H1 (cell line): Measurements from ENCODE around the gene DNAH1. TPM values are rescaled to one million over a fixed set of nuclear protein-coding genes. Genes with fewer than 3 reads are reported as not detected.
A peak's percentile ranks its signal among the peaks of the same experiment; 100 is the strongest.

ENCODE experiments used
- CBX5 ChIP-seq: fragments of 300-800, 300-1000 bp; sonication (generic); IDR thresholded peaks from 2 replicates; pipeline ENCODE4 v1.7.1; 2016; ENCODE audit warnings: antibody characterized with exemption, low read length, low read depth
- CEBPB ChIP-seq: IDR thresholded peaks from 2 replicates; pipeline ENCODE4 v1.6.1; 2012; ENCODE audit warnings: low read depth, low read length
- CHD1 ChIP-seq: IDR thresholded peaks from 2 replicates; pipeline ENCODE4 v1.6.1; 2012; ENCODE audit warnings: low read depth, low read length, improper control_type of control experiment
- CHD7 ChIP-seq: fragments of 300-600 bp; sonication (generic); IDR thresholded peaks from 2 replicates; pipeline ENCODE4 v1.7.1; 2012; ENCODE audit warnings: low read length, moderate library complexity, mild to moderate bottlenecking, inconsistent platforms; ENCODE audit not compliant: insufficient replicate concordance
- CREB1 ChIP-seq: IDR thresholded peaks from 2 replicates; pipeline ENCODE4 v1.6.1; 2012; ENCODE audit warnings: inconsistent platforms
- FOSL1 ChIP-seq: IDR thresholded peaks from 2 replicates; pipeline ENCODE4 v1.6.1; 2011; ENCODE audit warnings: mild to moderate bottlenecking, low read depth, low read length, moderate library complexity; ENCODE audit not compliant: insufficient read depth
- KDM1A ChIP-seq: fragments of 200-600, 300-600 bp; sonication (generic); IDR thresholded peaks from 2 replicates; pipeline ENCODE4 v1.7.1; 2016; ENCODE audit warnings: mild to moderate bottlenecking, low read length, borderline replicate concordance
- RAD21 ChIP-seq, 2 experiments: IDR thresholded peaks in 1 of 2; conservative IDR thresholded peaks in 1 of 2; 2 replicates each; pipeline ENCODE4 v1.6.1; 2011; ENCODE audit warnings: low read depth in 2 of 2, low read length in 2 of 2, improper control_type of control experiment in 1 of 2, inconsistent platforms in 1 of 2, mild to moderate bottlenecking in 1 of 2, moderate library complexity in 1 of 2
- SP4 ChIP-seq: IDR thresholded peaks from 2 replicates; pipeline ENCODE4 v1.6.1; 2012; ENCODE audit warnings: low read length, inconsistent platforms
- YY1 ChIP-seq: IDR thresholded peaks from 2 replicates; pipeline ENCODE4 v1.6.1; 2011; ENCODE audit warnings: low read depth, mild to moderate bottlenecking, low read length
- ZNF274 ChIP-seq: IDR thresholded peaks from 2 replicates; pipeline ENCODE4 v1.7.0; 2012; ENCODE audit warnings: low read length, borderline replicate concordance; ENCODE audit errors: extremely low read depth
- polyA plus RNA-seq, 7 experiments: library from polyadenylated mRNA; depleted of rRNA in 3 of 7; stranded (reverse) in 5 of 7; unstranded in 2 of 7; fragments of >200 nt in 5 of 7; fragments of 200-250 nt in 2 of 7; gene quantifications; 1 replicate in 5 of 7; 2 replicates in 1 of 7; 4 replicates in 1 of 7; pipeline versions ENCODE4 v1.2.1 to v1.2.3, GENCODE V29; 2011 to 2013; ENCODE audit warnings: missing spikeins in 2 of 7, mixed read lengths in 2 of 7
- total RNA-seq: library from RNA; stranded (reverse); fragmentation: NEBNext Ultra II Directional; extraction: Animal tissue kit (Norgen Biotek cat#: 25700); gene quantifications from 2 replicates; pipeline ENCODE4 v1.2.1, GENCODE V29; 2021
- TF ChIP-seq, protein P1 (sequence below): IDR thresholded peaks from 2 replicates; pipeline ENCODE4 v1.6.1; 2012; ENCODE audit warnings: inconsistent platforms

DNAH1 gene
- total and polyA plus RNA-seq, 2 of the 8 experiments (the other 6 are each of a cell fraction or from before 2014, with no cell fraction given): 1.0 to 1.5 TPM

DNA sequence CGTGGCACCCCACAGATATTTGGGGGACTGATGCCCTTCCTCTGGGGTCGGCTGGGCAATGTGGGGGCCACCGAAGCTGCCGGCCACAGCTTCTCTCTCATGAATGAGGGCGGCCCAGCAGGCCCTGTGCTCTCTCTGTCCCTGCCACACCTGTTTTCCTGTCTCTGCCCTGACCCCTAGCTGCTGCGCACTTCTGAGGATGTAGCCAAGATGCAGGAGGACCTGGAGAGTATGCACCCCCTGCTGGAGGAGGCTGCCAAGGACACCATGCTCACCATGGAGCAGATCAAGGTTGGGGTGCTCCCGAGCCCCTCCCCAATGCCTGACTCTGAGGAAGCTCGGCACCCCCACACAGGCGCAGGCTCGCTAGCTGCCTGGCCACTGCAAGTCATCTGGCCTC is 69.0 kb downstream of the DNAH1 start (continued):
- TF ChIP-seq CHD7 (no peak), KDM1A (peak; percentile 19; the same call in 1 of the 2 replicates), ZNF274 (no peak), CREB1 (peak; percentile 41; the same call in 1 of the 2 replicates), CEBPB (no peak), RAD21 (IDR thresholded peaks at IDR 0.05 in 1 of 2, conservative IDR thresholded peaks at IDR 0.05 in 1 of 2; ENCODE audit: low read depth in 2 of 2, low read length in 2 of 2) (peak; percentile 78 to 88), CHD1 (no peak), YY1 (0 out of 2 replicates have a peak, but pooled peaks have one; percentile 59), SP4 (no peak), FOSL1 (no peak), CBX5 (no peak)
- TF ChIP-seq, protein P1, sequence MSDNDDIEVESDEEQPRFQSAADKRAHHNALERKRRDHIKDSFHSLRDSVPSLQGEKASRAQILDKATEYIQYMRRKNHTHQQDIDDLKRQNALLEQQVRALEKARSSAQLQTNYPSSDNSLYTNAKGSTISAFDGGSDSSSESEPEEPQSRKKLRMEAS: peak; percentile 60
